HL-60 (cell line): Measurements from ENCODE around the gene MAPK7.

Experiments used
- POLR2AphosphoS5 ChIP-seq: IDR thresholded peaks from 2 replicates; pipeline ENCODE4 v1.6.1; 2012; ENCODE audit warnings: low read depth
- REST ChIP-seq: IDR thresholded peaks from 2 replicates; pipeline ENCODE4 v1.6.1; 2012; ENCODE audit warnings: low read depth; ENCODE audit not compliant: insufficient replicate concordance
- TF ChIP-seq, protein P1 (sequence below): IDR thresholded peaks from one replicate; pipeline ENCODE4 v1.5.1; 2011; ENCODE audit warnings: low read length, control low read depth, inconsistent platforms; ENCODE audit not compliant: insufficient read depth

GRCh38 chr17:19399750-19400450 is 21.6 kb downstream of the MAPK7 start:
- TF ChIP-seq, protein P1, sequence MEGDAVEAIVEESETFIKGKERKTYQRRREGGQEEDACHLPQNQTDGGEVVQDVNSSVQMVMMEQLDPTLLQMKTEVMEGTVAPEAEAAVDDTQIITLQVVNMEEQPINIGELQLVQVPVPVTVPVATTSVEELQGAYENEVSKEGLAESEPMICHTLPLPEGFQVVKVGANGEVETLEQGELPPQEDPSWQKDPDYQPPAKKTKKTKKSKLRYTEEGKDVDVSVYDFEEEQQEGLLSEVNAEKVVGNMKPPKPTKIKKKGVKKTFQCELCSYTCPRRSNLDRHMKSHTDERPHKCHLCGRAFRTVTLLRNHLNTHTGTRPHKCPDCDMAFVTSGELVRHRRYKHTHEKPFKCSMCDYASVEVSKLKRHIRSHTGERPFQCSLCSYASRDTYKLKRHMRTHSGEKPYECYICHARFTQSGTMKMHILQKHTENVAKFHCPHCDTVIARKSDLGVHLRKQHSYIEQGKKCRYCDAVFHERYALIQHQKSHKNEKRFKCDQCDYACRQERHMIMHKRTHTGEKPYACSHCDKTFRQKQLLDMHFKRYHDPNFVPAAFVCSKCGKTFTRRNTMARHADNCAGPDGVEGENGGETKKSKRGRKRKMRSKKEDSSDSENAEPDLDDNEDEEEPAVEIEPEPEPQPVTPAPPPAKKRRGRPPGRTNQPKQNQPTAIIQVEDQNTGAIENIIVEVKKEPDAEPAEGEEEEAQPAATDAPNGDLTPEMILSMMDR, result no peak
- TF ChIP-seq POLR2AphosphoS5, result no peak
- no peak for TF ChIP-seq REST
